ENCODE measurements around the gene ATF3.

The ATF3 gene

DNA sequence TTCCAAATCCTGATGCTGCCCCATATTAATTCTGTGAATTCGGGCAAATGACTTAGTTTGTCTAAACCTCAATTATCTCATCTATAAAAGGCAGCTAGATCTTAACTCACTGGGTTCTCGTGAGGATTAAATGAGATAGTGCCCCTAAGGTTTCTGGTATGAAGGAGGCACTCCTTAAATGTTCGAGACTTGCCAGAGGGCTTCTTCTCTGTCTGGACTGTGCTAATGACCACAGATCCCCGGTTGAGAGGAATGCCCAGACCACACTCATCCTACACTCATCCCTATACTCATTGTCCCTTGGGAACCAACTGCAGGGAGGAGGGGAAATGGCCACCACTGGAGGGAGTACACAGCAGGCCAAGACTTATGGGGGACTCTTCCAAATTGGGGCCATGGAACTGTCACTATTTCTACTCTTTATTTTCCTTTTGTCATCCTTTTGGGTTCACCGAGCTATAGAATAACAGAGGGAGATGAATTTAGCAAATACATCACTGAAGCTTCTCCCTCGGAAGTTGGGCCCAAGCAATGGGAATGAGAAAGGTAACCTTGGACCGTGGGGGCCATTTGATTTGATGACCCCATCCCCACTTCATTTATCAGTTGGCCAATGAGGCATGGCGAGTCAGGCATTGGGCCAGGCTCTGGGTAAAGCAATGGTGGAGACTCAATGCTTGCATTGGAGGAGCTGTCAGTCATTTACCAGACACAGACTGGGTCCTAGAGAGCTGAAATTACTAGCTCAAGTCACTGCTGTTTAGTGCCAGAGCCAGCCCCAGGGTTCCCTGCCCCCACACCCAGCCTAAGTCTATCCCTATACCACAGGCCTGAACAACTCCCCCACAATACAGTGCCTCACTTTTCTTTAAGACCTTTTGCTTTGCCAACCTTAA lies 5.1 kb downstream of the ATF3 start:
- peaks cover 9% of the 10 kb centered on the region for H3K36me3 ChIP-seq (ENCODE audit: control insufficient read depth, insufficient read depth, low read length)

DNA sequence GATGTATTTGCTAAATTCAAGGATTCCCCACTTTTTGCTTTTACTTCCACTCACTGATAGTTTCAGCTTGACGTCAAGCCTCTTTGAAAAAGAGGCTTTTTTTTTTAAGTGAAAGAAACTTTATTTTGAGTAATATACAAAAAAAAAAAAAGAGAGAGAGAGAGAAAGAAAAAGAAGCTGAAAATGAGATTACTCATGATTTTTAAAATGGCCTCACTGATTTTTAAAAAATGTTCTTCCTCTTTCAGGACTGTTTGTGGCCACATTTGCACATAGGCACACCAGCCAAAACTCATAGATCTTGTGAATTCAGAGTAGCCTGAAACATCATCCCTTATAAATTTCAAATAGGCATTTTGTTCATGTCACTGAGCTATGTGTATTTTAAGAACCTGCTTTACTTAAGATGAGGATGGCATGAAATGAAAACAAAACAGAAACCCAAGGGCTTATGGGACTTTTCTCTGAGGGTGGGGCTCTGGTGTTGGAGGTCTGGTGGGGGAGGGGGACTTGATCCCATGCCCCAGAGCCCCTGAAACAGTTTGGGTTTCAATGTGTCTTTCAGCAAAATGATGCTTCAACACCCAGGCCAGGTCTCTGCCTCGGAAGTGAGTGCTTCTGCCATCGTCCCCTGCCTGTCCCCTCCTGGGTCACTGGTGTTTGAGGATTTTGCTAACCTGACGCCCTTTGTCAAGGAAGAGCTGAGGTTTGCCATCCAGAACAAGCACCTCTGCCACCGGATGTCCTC lies 6.1 kb downstream of the ATF3 start:
- H3K9ac ChIP-seq (ENCODE audit: low read length), result no peak overlapping the region
- H3K36me3 ChIP-seq (ENCODE audit: control insufficient read depth, insufficient read depth, low read length), result peaks cover 9% of the 10 kb centered on the region
- no peaks in the 10 kb centered on the region for H3K9me3 ChIP-seq (ENCODE audit: control insufficient read depth, low read length)
- H3K27me3 ChIP-seq (ENCODE audit: control insufficient read depth, insufficient read depth, low read length), result no peaks in the 10 kb centered on the region
- H3K4me1 ChIP-seq (ENCODE audit: control insufficient read depth, insufficient read depth, low read length), result peaks cover 12% of the 10 kb centered on the region
- H3K4me3 ChIP-seq (ENCODE audit: low read length), result no peak overlapping the region

More for the DNA sequence above, 5.1 kb downstream of the ATF3 start:
- Histone ChIP-seq H3K9me3 (ENCODE audit: control insufficient read depth, low read length) (no peaks in the 10 kb centered on the region), H3K9ac (ENCODE audit: low read length) (no peak overlapping the region), H3K4me3 (ENCODE audit: low read length) (no peak overlapping the region), H3K27me3 (ENCODE audit: control insufficient read depth, insufficient read depth, low read length) (no peaks in the 10 kb centered on the region), H3K4me1 (ENCODE audit: control insufficient read depth, insufficient read depth, low read length) (peaks cover 12% of the 10 kb centered on the region)

- Histone ChIP-seq H3K9me3 (ENCODE audit: control insufficient read depth, low read length) (no peaks in the 10 kb centered on the region), H3K4me3 (ENCODE audit: low read length) (no peak overlapping the region), H3K9ac (ENCODE audit: low read length) (no peak overlapping the region), H3K27me3 (ENCODE audit: control insufficient read depth, insufficient read depth, low read length) (no peaks in the 10 kb centered on the region), H3K36me3 (ENCODE audit: control insufficient read depth, insufficient read depth, low read length) (peaks cover 9% of the 10 kb centered on the region), H3K4me1 (ENCODE audit: control insufficient read depth, insufficient read depth, low read length) (peaks cover 7% of the 10 kb centered on the region)
Observed at GRCh38 chr1:212615201-212615470, 6.6 kb downstream of the ATF3 start.

- H3K27me3 ChIP-seq (ENCODE audit: control insufficient read depth, insufficient read depth, low read length), result no peaks in the 10 kb centered on the region
- H3K4me1 ChIP-seq (ENCODE audit: control insufficient read depth, insufficient read depth, low read length), result no peaks in the 10 kb centered on the region
- no peak overlapping the region for H3K9ac ChIP-seq (ENCODE audit: low read length)
- no peaks in the 10 kb centered on the region for H3K9me3 ChIP-seq (ENCODE audit: control insufficient read depth, low read length)
- H3K4me3 ChIP-seq (ENCODE audit: low read length), result no peak overlapping the region
- H3K36me3 ChIP-seq (ENCODE audit: control insufficient read depth, insufficient read depth, low read length), result peaks cover 9% of the 10 kb centered on the region
Observed at GRCh38 chr1:212618466-212619210, 10.1 kb downstream of the ATF3 start.

- Histone ChIP-seq H3K4me3 (ENCODE audit: low read length) (no peak overlapping the region), H3K36me3 (ENCODE audit: control insufficient read depth, insufficient read depth, low read length) (peaks cover 9% of the 10 kb centered on the region), H3K27me3 (ENCODE audit: control insufficient read depth, insufficient read depth, low read length) (no peaks in the 10 kb centered on the region), H3K9ac (ENCODE audit: low read length) (no peak overlapping the region), H3K4me1 (ENCODE audit: control insufficient read depth, insufficient read depth, low read length) (no peaks in the 10 kb centered on the region), H3K9me3 (ENCODE audit: control insufficient read depth, low read length) (no peaks in the 10 kb centered on the region)
Observed at GRCh38 chr1:212620293-212620692, 11.7 kb downstream of the ATF3 start.

DNA sequence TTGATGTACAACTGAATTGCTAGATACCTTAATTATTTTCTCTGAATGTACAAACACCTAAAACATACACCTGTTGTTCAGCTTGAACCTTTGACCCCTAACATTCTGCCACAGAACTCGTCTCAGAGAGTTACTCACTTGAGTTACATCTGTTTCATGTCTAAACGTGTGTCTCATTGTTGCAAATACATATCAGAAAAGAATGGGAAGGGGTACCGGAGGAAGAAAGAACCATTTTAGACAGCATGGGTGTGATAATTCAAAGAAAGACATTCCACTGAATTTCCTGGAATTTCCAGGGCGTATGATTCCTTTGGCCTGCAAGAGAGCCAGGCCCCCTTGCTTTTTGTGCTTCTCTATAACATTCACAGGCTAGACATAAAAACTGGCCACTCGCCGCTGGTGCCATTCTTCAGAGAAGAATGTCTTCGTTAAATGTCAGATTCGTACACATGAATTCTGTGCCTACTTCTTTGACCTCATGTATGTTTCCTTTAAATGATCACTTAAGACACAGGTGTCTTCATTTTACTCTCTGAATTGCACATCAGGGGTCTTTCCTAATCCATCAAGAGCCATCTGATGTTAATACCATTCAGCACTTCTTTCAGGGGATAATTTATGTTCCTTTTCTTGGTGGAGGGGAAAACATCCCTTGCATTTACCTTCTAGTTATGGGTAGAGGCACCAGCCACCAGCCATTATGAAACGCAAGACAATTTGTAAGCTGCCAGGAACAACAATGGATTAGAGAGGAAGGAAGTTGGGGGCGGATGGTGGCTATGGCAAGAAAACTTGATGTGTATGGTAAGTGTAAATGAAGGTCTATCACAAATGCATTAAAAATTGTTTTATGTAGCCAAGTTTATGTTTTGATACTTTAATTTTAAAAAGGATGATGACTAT lies 12.7 kb downstream of the ATF3 start:
- Histone ChIP-seq H3K9me3 (ENCODE audit: control insufficient read depth, low read length) (no peaks in the 10 kb centered on the region), H3K36me3 (ENCODE audit: control insufficient read depth, insufficient read depth, low read length) (peaks cover 9% of the 10 kb centered on the region), H3K27me3 (ENCODE audit: control insufficient read depth, insufficient read depth, low read length) (peaks cover 4% of the 10 kb centered on the region), H3K4me3 (ENCODE audit: low read length) (no peak overlapping the region), H3K4me1 (ENCODE audit: control insufficient read depth, insufficient read depth, low read length) (no peaks in the 10 kb centered on the region), H3K9ac (ENCODE audit: low read length) (no peak overlapping the region)

GRCh38 chr1:212621949-212622305 lies 13.4 kb downstream of the ATF3 start:
- Histone ChIP-seq H3K27me3 (ENCODE audit: control insufficient read depth, insufficient read depth, low read length) (peaks cover 4% of the 10 kb centered on the region), H3K36me3 (ENCODE audit: control insufficient read depth, insufficient read depth, low read length) (peaks cover 4% of the 10 kb centered on the region), H3K4me1 (ENCODE audit: control insufficient read depth, insufficient read depth, low read length) (no peaks in the 10 kb centered on the region), H3K9me3 (ENCODE audit: control insufficient read depth, low read length) (no peaks in the 10 kb centered on the region), H3K4me3 (ENCODE audit: low read length) (no peak overlapping the region), H3K9ac (ENCODE audit: low read length) (no peak overlapping the region)

- Histone ChIP-seq H3K27me3 (ENCODE audit: control insufficient read depth, insufficient read depth, low read length) (peaks cover 4% of the 10 kb centered on the region), H3K4me3 (ENCODE audit: low read length) (no peak overlapping the region), H3K9ac (ENCODE audit: low read length) (no peak overlapping the region), H3K4me1 (ENCODE audit: control insufficient read depth, insufficient read depth, low read length) (no peaks in the 10 kb centered on the region), H3K9me3 (ENCODE audit: control insufficient read depth, low read length) (no peaks in the 10 kb centered on the region), H3K36me3 (ENCODE audit: control insufficient read depth, insufficient read depth, low read length) (no peaks in the 10 kb centered on the region)
Observed at GRCh38 chr1:212622467-212622866, 13.9 kb downstream of the ATF3 start.

GRCh38 chr1:212622906-212623305 lies 14.3 kb downstream of the ATF3 start:
- H3K4me1 ChIP-seq (ENCODE audit: control insufficient read depth, insufficient read depth, low read length), result no peaks in the 10 kb centered on the region
- H3K27me3 ChIP-seq (ENCODE audit: control insufficient read depth, insufficient read depth, low read length), result peaks cover 4% of the 10 kb centered on the region
- no peaks in the 10 kb centered on the region for H3K9me3 ChIP-seq (ENCODE audit: control insufficient read depth, low read length)
- no peak overlapping the region for H3K4me3 ChIP-seq (ENCODE audit: low read length)
- H3K36me3 ChIP-seq (ENCODE audit: control insufficient read depth, insufficient read depth, low read length), result no peaks in the 10 kb centered on the region
- no peak overlapping the region for H3K9ac ChIP-seq (ENCODE audit: low read length)

GRCh38 chr1:212623603-212624002 lies 15.0 kb downstream of the ATF3 start:
- H3K9ac ChIP-seq (ENCODE audit: low read length), result no peak overlapping the region
- no peaks in the 10 kb centered on the region for H3K9me3 ChIP-seq (ENCODE audit: control insufficient read depth, low read length)
- no peaks in the 10 kb centered on the region for H3K36me3 ChIP-seq (ENCODE audit: control insufficient read depth, insufficient read depth, low read length)

DNA sequence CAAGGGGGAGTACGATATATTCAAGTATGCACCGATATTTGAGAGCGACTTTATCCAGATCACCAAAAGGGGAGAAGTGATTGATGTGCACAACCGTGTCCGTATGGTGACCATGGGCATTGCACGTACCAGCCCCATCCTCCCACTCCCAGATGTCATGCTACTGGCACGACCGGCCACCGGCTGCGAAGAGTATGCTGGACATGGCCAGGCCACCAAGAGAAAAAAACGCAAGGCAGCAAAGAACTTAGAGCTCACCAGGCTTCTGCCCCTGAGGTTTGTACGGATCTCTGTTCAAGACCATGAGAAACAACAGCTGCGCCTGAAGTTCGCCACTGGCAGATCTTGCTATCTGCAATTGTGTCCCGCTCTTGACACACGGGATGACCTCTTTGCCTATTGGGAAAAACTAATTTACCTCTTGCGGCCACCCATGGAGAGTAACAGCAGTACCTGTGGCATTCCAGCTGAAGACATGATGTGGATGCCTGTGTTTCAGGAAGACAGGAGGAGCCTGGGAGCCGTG lies 16.5 kb downstream of the ATF3 start:
- Histone ChIP-seq H3K9me3 (ENCODE audit: control insufficient read depth, low read length) (no peaks in the 10 kb centered on the region), H3K4me1 (ENCODE audit: control insufficient read depth, insufficient read depth, low read length) (no peaks in the 10 kb centered on the region), H3K36me3 (ENCODE audit: control insufficient read depth, insufficient read depth, low read length) (no peaks in the 10 kb centered on the region), H3K4me3 (ENCODE audit: low read length) (no peak overlapping the region), H3K9ac (ENCODE audit: low read length) (no peak overlapping the region), H3K27me3 (ENCODE audit: control insufficient read depth, insufficient read depth, low read length) (peaks cover 4% of the 10 kb centered on the region)

More at GRCh38 chr1:212623603-212624002, 15.0 kb downstream of the ATF3 start:
- Histone ChIP-seq H3K4me3 (ENCODE audit: low read length) (no peak overlapping the region), H3K4me1 (ENCODE audit: control insufficient read depth, insufficient read depth, low read length) (no peaks in the 10 kb centered on the region), H3K27me3 (ENCODE audit: control insufficient read depth, insufficient read depth, low read length) (peaks cover 4% of the 10 kb centered on the region)

Data from mucosa of stomach (tissue), 1 donor.